Ramos (cell line): ENCODE measurements around the gene PANK3.
"Not testable (repeated sequence)": the region's sequence is repeated elsewhere in the genome, so short reads cannot be mapped to it uniquely, and the experiment has no call there.

Experiments
- in situ Hi-C: fragments of 300-500 bp; cut with MboI; formaldehyde crosslinking; loops from one replicate; pipeline ENCODE4 v1.14.3; 2022; ENCODE audit warnings: low sequenced_read_pairs; ENCODE audit not compliant: unreplicated experiment

Gene PANK3

GRCh38 chr5:168596122-168596521 is 17.0 kb upstream of the PANK3 start:
- in situ Hi-C loops = not testable (repeated sequence)

DNA sequence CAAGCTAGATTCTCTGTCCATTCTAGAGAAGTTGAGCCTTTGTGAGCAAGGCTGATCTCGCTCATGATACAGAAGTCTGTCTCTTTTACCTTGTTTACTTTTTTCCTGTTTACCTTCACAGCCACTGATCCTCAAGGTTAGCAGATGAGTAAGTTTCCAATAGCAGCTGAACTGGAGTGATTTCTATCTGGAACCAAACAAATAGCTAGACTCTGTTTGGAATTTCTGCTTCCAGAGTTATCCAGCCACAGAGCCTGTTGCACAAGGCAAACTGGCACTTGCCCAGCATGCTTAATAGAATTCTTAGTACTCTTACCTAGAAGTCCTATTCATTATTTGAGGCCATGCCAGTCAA is 12.8 kb upstream of the PANK3 start:
- in situ Hi-C loops = no loop called here

- in situ Hi-C loops = no loop called here
Observed at GRCh38 chr5:168591302-168592013, 12.3 kb upstream of the PANK3 start.

DNA sequence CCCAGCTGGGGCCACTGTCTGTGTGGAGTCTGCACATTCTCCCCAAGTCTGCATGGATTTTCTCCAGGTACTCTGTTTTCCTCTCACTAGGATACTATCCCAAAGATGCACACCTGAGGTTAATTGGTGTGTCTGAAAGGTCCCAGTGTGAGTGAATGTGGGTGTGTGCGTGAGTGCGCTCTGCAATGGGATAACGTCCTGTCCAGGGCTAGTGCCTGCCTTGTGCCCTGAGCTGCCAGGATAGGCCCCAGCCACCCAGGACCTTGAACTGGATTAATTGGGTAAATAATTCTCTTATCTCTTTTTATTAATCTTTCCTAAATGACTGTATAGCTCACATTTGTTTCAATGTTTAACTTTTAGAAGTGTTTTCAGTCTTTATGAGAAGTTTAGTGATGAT is 11.5 kb upstream of the PANK3 start:
- in situ Hi-C loops = no loop called here

DNA sequence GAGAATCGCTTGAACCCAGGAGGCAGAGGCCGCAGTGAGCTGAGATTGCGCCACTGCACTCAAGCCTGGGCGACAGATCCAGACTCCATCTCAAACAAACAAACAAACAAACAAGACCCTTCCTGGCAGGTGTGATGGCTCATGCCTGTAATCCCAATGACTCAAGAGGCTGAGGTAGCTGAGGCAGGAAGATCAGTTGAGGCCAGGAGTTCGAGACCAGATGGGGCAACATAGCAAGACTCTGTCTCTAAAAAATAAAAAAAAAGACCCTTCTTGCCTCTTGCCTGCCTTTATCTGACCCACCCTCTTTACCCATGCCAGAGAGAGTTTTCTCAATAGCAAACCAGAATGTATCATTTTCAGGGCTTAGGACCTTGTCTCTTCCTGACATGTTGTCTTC is 8.8 kb upstream of the PANK3 start:
- in situ Hi-C loops = no loop called here

GRCh38 chr5:168585119-168585856 is 6.1 kb upstream of the PANK3 start:
- in situ Hi-C loops = no loop called here

GRCh38 chr5:168583742-168584482 is 4.7 kb upstream of the PANK3 start:
- in situ Hi-C loops = no loop called here

DNA sequence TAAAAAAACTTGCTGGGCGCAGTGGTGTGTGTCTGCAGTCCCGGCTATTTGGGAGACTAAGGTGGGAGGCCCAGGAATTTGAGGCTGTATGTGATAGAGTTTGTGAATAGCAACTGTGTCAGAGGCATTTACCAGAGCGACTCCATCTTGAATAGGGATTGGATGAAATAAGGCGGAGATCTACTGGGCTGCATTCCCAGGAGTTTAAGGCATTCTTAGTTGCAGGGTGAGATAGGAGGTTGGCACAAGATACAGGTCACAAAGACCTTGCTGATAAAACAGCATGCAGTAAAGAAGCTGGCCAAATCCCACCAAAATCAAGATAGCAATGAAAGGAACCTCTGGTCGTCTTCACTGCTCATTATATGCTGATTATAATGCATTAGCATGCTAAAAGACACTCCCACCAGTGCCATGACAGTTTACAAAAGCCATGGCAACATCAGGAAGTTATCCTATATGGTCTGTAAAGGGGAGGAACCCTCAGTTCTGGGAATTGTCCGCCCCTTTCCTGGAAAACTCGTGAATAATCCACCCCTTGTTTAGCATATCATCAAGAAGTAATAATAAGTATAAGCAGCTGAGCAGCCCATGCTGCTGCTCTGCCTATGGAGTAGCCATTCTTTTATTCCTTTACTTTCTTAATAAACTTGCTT is 1.8 kb upstream of the PANK3 start:
- in situ Hi-C loops = not testable (repeated sequence)

DNA sequence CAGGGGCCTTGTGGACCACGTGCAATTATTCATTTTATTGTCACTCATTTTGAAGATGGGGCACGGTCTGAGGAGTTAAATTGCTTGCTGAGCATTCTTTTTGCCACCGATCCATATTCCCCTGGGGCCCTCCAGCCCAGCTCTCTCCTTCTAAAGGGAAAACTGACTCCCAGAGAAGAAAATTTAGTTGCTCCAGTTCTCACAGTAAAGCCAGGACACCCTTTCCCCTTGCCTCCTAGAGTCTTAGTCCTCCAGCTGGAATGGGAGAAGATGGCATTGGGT is 1.0 kb upstream of the PANK3 start:
- in situ Hi-C loops = no loop called here

GRCh38 chr5:168579488-168580226 is 489 bp upstream of the PANK3 start:
- in situ Hi-C loops = no loop called here

DNA sequence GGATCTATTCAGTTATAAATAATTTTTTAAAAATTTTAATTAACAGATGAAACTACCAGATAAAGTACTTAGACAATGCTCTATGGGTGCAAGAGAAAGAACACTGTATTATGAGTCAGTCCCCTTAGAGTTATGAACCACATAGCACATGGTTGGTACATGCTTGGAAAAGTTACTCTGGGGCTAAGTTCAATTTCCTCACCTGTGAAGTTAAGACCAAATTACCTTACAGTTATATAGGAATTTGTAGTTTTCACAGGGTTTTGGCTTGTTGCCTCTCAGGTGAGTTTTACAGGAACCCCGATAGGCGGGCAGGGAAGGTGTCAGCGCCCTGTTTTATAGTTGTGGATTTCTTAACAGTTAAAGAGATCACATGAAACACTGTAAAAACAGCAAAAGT is 1.2 kb downstream of the PANK3 start:
- in situ Hi-C loops = no loop called here

GRCh38 chr5:168575391-168576372 is 3.5 kb downstream of the PANK3 start:
- in situ Hi-C loops = no loop called here

DNA sequence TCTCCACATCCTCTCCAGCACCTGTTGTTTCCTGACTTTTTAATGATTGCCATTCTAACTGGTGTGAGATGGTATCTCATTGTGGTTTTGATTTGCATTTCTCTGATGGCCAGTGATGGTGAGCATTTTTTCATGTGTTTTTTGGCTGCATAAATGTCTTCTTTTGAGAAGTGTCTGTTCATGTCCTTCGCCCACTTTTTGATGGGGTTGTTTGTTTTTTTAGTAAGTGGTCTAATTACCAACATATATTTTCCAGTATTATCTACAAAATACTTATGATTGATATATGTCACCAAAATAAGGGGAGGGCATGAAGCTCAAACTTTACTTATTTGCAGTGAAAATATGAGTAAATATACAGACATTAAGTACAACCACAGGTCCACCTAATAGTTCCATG is 5.0 kb downstream of the PANK3 start:
- in situ Hi-C loops = not testable (repeated sequence)

- in situ Hi-C loops = not testable (repeated sequence)
Observed at GRCh38 chr5:168573663-168574062, 5.5 kb downstream of the PANK3 start.

DNA sequence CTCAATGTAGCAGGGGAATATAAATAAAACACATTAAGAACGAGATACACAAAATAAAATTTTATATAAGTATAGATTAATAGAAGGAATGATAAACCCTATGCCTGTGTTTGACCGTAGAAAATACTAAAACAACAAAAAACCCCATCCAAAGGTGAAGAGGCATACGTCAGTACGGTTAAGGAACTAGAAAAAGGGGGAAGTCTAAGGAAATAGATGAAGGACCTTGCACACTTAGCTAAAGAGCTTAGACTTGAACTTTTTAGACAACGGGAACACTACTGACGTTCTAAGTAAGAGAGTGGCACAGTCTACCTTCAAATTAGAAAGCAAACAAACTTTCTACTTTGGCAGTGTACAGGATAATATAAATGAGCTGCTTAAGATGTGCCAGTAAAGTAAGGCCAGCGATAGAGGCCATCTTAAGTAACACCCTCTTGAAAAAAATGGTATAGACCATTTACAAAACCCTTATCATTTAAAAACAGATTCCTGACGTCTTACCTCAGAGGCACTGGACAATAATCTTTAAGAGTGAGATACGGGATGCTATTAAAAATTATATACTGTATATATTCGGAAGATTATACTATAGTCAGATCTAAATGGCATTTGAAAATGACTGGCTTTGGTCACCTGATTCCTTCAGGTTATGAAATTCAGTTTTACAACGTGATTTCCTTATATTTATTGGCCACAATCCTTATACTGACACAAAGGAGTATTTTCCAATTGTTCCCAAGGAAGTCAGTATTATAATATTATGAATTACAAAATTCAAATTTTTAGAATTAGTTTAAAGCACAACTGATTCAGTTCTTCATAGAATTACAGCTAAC is 8.5 kb downstream of the PANK3 start:
- in situ Hi-C loops = no loop called here

GRCh38 chr5:168568738-168569137 is 10.4 kb downstream of the PANK3 start:
- in situ Hi-C loops = no loop called here

GRCh38 chr5:168563959-168564358 is 15.2 kb downstream of the PANK3 start:
- in situ Hi-C loops = no loop called here

DNA sequence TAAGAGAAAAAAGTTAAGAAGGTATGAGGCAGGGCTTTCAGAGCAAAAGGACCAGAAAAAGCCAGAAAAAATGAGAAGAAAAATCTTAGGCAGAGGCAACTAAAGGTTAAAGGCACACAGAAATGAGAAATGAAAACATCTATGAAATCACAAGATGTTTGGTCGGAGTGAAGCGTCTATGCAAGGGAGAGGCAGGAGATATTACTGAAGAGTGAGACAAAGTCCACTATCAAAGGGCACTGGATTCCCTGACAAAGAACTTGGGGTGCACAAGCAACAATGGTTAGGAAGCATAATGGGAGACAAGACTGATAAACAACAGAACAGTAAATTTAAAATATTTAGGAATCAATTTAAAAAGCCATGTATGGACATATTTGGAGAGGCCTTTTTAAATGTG is 16.9 kb downstream of the PANK3 start:
- in situ Hi-C loops = no loop called here
